HEK293 (cell line): Measurements from ENCODE around the gene STARD9.

ENCODE experiments used
- ZBTB7A ChIP-seq: fragments of 450-650 bp; formaldehyde crosslinking; IDR thresholded peaks from 2 replicates; pipeline ENCODE4 v1.5.1; 2016; ENCODE audit warnings: low read depth, missing biosample characterization, missing genetic modification characterization
- ZNF335 ChIP-seq: fragments of 450-650 bp; formaldehyde crosslinking; conservative IDR thresholded peaks from 2 replicates; pipeline ENCODE4 v1.5.1; 2016; ENCODE audit warnings: missing biosample characterization, missing genetic modification characterization
- ZNF555 ChIP-seq: fragments of 450-650 bp; formaldehyde crosslinking; conservative IDR thresholded peaks from 2 replicates; pipeline ENCODE4 v1.5.1; 2017; ENCODE audit warnings: missing biosample characterization, mild to moderate bottlenecking, missing genetic modification characterization, inconsistent platforms
- TF ChIP-seq, protein P1 (sequence below): fragments of 450-650 bp; formaldehyde crosslinking; IDR thresholded peaks from 2 replicates; pipeline ENCODE4 v1.5.1; 2016; ENCODE audit warnings: missing biosample characterization, missing genetic modification characterization

DNA sequence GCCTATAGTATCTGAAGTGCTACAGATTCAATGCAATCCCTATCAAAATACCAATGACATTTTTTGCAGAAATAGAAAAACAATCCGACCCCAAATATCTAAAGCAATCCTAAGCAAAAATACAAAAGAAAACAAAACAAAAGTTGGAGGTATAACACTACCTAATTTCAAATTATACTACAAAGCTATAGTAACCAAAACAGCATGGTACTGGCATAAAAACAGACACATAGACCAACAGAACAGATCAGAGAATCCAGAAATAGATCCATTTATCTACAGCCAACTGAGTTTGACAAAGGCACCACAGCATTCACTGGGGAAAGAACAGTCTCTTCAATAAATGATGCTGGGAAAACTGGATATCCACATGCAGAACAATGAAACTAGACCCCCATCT is 185.4 kb downstream of the STARD9 start:
- TF ChIP-seq ZNF335 (tag by site-specific recombination) (no peak), ZNF555 (tag by site-specific recombination) (no peak), ZBTB7A (no peak)
- TF ChIP-seq, protein P1, sequence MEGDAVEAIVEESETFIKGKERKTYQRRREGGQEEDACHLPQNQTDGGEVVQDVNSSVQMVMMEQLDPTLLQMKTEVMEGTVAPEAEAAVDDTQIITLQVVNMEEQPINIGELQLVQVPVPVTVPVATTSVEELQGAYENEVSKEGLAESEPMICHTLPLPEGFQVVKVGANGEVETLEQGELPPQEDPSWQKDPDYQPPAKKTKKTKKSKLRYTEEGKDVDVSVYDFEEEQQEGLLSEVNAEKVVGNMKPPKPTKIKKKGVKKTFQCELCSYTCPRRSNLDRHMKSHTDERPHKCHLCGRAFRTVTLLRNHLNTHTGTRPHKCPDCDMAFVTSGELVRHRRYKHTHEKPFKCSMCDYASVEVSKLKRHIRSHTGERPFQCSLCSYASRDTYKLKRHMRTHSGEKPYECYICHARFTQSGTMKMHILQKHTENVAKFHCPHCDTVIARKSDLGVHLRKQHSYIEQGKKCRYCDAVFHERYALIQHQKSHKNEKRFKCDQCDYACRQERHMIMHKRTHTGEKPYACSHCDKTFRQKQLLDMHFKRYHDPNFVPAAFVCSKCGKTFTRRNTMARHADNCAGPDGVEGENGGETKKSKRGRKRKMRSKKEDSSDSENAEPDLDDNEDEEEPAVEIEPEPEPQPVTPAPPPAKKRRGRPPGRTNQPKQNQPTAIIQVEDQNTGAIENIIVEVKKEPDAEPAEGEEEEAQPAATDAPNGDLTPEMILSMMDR (tag by site-specific recombination) = no peak
